Activated T-helper 17 cell treated with anti-CD3 and anti-CD28 coated beads, Interleukin-2, amount 50 U/mL, for 72 hours (primary cell): ENCODE data around the gene ADARB2. TPM values are rescaled to one million over a fixed set of nuclear protein-coding genes. Genes with fewer than 3 reads are reported as not detected.

Source experiments
- ATAC-seq: fragments of 150-1000 bp; cut with Tn5 transposase; replicated peaks from 2 replicates; pipeline ENCODE4 v1.10.0; 2021; ENCODE audit warnings: mild to moderate bottlenecking, moderate library complexity
- H3K27ac Mint-ChIP-seq: one replicate; pipeline ENCODE4 v1.8.0; 2022; ENCODE audit warnings: mixed read lengths
- H3K27me3 Mint-ChIP-seq: one replicate; pipeline ENCODE4 v1.8.0; 2022; ENCODE audit warnings: mixed read lengths
- H3K36me3 Mint-ChIP-seq: one replicate; pipeline ENCODE4 v1.8.0; 2022; ENCODE audit warnings: low read depth, mild to moderate bottlenecking, mixed read lengths
- H3K4me1 Mint-ChIP-seq: one replicate; pipeline ENCODE4 v1.8.0; 2022; ENCODE audit warnings: mixed read lengths
- H3K4me3 Mint-ChIP-seq: one replicate; pipeline ENCODE4 v1.8.0; 2022; ENCODE audit warnings: mild to moderate bottlenecking, mixed read lengths
- H3K9me3 Mint-ChIP-seq: one replicate; pipeline ENCODE4 v1.8.0; 2022; ENCODE audit warnings: mixed read lengths
- total RNA-seq, 2 donors: library from RNA; stranded (reverse); gene quantifications; one replicate each; pipeline ENCODE4 v1.2.3, GENCODE V29; 2022

ADARB2 gene
- total RNA-seq, 2 donors from 2014 or later, result not detected

DNA sequence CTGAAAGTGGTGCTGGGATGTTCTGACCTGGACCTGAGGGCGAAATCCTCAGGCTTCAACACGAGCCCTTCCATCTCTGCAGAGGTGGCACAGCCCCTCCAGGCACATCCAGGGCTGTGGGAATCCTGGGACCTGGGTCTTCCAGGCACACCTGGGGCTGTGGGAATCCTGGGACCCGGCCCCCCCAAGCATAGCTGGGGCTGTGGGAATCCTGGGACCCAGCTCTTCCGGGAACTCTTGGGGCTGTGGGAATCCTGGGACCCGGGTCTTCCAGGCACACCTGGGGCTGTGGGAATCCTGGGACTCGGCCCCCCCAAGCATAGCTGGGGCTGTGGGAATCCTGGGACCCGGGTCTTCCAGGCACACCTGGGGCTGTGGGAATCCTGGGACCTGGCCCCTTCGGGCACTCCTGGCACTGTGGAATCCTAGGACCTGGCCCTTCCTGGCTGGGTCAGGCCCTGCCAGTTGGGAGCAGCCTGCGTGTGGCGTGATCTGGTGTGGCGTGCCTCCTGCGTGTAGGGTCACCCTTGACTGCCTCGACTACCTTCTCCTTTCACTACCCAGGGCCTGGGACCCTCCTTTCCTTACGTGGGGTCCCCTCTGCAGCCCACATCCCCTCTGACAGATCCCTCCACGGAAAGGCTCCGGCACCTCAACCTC is 557.1 kb downstream of the ADARB2 start:
- no peak for ATAC-seq
- no peaks in the 10 kb centered on the region for H3K9me3 Mint-ChIP-seq
- no peaks in the 10 kb centered on the region for H3K4me1 Mint-ChIP-seq
- no peak overlapping the region for H3K27ac Mint-ChIP-seq
- H3K36me3 Mint-ChIP-seq, result no peaks in the 10 kb centered on the region
- peaks cover 11% of the 10 kb centered on the region for H3K27me3 Mint-ChIP-seq
- no peak overlapping the region for H3K4me3 Mint-ChIP-seq

DNA sequence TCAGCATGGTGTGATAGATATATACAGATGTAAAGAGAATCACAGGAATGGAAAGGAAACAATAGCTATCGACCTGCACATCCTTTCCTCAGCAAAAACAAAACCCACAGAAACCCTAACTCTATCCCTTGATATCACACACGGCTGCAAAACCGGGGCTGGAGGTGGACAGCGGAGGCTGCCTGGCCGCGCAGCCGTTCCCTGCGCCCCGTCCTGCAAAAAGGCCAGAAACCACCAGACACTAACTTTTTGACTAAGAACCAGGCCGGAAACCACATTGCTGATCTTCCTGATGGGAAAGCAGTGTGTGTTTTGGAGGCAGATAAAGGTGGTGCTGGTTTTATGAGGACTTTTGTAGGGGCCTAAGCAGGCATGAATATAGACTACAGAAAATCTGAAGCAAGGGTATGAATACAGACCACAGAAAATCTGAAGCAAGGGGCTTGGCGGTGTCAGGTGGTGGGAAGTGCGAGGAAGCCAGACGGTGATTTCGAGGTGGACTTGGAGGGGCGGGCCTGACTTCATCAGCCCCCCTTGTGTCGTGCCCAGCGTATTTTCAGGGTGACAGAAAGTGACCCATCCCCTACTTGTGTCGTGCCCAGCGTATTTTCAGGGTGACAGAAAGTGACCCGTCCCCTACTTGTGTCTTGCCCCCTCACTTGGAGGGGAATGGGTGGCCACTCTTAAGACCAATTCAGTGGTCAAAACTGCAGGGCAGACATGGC is 557.8 kb downstream of the ADARB2 start:
- ATAC-seq, result no peak
- Mint-ChIP-seq H3K4me3 (no peak overlapping the region), H3K27ac (no peak overlapping the region), H3K9me3 (no peaks in the 10 kb centered on the region), H3K36me3 (no peaks in the 10 kb centered on the region), H3K4me1 (no peaks in the 10 kb centered on the region), H3K27me3 (peaks cover 11% of the 10 kb centered on the region)

DNA sequence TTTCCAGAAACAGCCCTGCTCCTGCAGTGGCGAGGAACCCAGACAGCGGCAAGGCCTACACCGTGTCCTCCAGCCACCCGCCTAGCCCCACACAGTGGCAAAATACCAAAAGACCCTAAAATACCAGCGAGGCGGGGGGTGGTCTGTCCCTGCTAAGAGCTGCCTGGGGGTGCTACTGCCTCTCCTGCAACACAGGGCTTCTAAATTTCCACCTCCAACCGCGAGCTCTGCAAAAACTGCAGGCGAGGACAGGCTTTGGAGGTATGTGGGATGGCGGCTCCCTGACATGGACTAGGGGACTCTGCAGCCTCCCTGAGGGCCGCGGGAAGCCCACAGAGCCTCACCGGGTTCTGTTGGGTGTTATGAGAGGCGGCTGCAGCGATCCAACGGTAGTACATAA is 558.8 kb downstream of the ADARB2 start:
- Mint-ChIP-seq H3K4me1 (no peaks in the 10 kb centered on the region), H3K27ac (no peak overlapping the region), H3K9me3 (no peaks in the 10 kb centered on the region), H3K36me3 (no peaks in the 10 kb centered on the region), H3K4me3 (no peak overlapping the region), H3K27me3 (peaks cover 9% of the 10 kb centered on the region)
- ATAC-seq, result no peak

DNA sequence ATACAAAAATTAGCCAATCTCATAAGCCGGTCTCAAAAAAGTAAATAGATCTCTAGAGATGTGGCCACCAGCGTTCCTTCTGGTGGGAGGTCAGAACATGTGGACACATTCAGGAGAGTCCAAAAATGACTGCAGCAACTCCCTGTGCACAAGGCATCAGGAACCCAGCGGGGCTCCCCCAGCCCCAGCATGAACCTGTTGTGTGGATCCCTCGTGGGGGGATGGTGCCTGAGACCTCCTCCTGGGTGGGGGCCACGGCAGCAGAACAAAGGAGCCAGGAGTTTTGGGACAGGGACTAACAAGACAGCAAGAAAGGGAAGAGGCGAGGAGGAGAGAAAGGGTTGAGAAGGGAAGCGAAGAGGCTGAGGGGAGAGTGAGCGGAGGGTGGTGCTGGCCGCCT is 559.4 kb downstream of the ADARB2 start:
- Mint-ChIP-seq H3K9me3 (no peaks in the 10 kb centered on the region), H3K4me3 (no peak overlapping the region), H3K4me1 (no peaks in the 10 kb centered on the region), H3K27ac (no peak overlapping the region), H3K27me3 (peaks cover 7% of the 10 kb centered on the region), H3K36me3 (no peaks in the 10 kb centered on the region)
- no peak for ATAC-seq

DNA sequence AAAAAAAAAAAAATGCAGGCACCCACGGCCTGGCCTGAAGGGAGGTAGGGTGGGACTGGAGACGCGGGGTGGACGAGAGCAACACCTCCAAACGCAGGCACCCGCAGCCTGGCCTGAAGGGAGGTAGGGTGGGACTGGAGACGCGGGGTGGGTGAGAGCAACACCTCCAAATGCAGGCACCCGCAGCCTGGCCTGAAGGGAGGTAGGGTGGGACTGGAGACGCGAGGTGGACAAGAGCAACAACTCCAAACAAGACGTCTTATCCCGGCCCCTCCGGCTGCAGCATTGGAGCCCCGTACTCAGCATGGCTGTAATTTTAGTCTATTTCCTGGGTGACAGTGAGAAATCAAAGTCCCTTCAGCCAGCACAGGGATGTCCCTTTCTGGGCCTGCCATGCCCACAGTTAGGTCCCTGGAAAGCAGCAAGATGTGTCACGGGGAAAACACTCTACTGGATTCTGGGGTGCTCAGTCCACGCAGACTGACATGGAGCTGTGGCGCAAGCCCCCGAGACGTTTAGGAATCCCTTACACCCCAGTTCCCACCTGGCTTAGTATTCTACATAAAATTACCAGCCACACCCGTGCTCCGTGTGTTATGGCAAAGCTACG is 561.3 kb downstream of the ADARB2 start:
- Mint-ChIP-seq H3K9me3 (no peaks in the 10 kb centered on the region), H3K27me3 (peaks cover 7% of the 10 kb centered on the region), H3K36me3 (no peaks in the 10 kb centered on the region), H3K4me3 (no peak overlapping the region), H3K4me1 (no peaks in the 10 kb centered on the region), H3K27ac (no peak overlapping the region)
- no peak for ATAC-seq

DNA sequence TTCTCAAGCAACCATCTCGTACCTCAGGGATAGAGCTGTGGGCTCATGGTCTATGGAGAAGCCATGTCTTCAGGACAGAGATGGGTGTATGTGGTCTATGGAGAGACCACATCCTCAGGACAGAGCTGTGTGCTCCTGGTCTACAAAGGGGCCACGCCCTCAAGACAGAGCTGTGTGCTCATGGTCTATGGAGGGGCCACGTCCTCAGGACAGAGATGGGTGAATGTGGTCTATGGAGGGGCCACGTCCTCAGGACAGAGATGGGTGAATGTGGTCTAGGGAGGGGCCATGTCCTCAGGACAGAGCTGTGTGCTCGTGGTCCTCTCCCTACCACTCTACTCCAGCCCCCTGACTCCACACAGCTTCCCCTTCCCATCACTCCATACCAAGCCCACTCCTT is 563.3 kb downstream of the ADARB2 start:
- no peaks in the 10 kb centered on the region for H3K9me3 Mint-ChIP-seq
- no peak overlapping the region for H3K4me3 Mint-ChIP-seq
- H3K36me3 Mint-ChIP-seq, result no peaks in the 10 kb centered on the region
- no peaks in the 10 kb centered on the region for H3K27me3 Mint-ChIP-seq
- ATAC-seq, result peak; percentile 31
- H3K4me1 Mint-ChIP-seq, result no peaks in the 10 kb centered on the region
- no peak overlapping the region for H3K27ac Mint-ChIP-seq

DNA sequence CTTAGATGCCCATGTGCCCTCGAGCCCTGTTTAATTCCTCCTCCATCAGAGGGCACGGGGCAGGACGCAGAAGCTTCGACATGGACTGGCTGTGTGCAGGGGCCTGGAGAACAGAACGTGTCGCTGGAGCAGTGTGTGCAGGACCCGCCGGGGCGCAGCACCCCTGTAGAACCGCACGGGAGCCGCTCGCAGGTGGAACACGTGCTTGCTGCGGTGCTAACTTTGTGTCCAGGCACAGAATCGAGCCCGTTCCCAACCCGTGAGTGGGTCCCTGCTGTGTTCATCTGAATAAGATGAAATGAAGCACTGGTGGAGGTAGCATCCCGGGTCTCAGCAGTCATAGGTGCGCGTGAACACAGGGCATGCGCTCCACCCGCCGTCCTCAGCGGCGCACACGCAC is 564.2 kb downstream of the ADARB2 start:
- H3K27me3 Mint-ChIP-seq, result peaks cover under 1% of the 10 kb centered on the region
- H3K4me1 Mint-ChIP-seq, result no peaks in the 10 kb centered on the region
- no peak overlapping the region for H3K27ac Mint-ChIP-seq
- no peak overlapping the region for H3K4me3 Mint-ChIP-seq
- H3K36me3 Mint-ChIP-seq, result no peaks in the 10 kb centered on the region
- ATAC-seq, result no peak
- no peaks in the 10 kb centered on the region for H3K9me3 Mint-ChIP-seq

DNA sequence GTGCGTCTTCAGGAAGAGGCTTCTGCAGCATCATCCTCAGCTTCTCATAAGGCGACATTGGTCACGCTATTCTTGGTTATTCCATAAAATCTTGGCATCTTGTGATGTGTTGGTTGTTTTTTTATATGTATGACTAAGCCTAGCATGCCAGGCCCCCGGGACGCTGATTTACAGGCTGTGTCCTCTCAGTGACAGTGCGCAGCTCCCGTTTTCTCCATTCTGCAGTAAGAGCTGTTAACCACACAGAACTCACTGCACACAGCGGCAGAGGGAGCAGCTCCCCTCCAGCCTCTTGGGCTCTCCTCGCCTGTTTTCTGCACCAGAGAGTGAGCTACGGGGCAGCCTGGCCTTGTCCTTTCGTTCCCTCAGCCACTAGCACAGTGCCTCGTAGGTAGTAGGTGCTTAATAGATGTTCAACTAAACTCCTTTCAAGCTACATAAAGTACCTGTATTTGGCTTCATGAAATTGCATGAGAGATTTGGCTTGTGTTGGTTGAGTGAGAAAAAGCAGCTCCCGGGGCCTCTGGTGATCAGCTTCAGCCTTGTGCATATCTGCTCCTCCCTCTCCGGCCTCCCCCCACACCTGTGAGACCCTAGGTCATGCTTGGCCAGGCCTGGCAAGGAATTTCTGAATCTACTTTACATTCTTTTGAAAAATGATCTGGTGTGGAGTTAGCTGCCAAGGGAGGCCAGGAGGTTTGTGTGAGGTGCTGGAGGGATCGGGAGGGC is 564.9 kb downstream of the ADARB2 start:
- no peaks in the 10 kb centered on the region for H3K36me3 Mint-ChIP-seq
- H3K4me1 Mint-ChIP-seq, result no peaks in the 10 kb centered on the region
- H3K27me3 Mint-ChIP-seq, result peaks cover 7% of the 10 kb centered on the region
- no peak for ATAC-seq
- no peak overlapping the region for H3K27ac Mint-ChIP-seq
- H3K9me3 Mint-ChIP-seq, result no peaks in the 10 kb centered on the region
- no peak overlapping the region for H3K4me3 Mint-ChIP-seq

DNA sequence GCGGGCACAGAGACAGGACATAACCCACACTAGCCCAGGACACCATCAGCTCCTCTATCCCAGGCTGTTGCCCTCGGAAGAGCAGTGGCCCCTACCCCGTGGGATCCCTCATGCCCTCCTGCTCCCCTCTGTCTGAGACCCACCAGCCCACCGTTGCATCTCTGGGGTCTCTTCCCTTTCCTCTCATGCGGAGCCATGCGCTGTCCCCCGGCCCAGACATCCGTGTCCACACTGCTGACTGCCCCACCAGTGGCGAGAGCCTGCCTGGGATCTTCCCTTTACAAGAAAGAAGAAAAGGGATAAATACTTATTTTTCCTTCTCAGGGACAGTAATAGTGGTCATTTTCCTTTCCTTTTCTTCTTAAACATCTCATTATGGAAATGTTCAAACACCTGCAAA is 565.7 kb downstream of the ADARB2 start:
- Mint-ChIP-seq H3K4me1 (no peaks in the 10 kb centered on the region), H3K4me3 (no peak overlapping the region), H3K9me3 (no peaks in the 10 kb centered on the region), H3K36me3 (no peaks in the 10 kb centered on the region), H3K27me3 (peaks cover 9% of the 10 kb centered on the region), H3K27ac (no peak overlapping the region)
- no peak for ATAC-seq

DNA sequence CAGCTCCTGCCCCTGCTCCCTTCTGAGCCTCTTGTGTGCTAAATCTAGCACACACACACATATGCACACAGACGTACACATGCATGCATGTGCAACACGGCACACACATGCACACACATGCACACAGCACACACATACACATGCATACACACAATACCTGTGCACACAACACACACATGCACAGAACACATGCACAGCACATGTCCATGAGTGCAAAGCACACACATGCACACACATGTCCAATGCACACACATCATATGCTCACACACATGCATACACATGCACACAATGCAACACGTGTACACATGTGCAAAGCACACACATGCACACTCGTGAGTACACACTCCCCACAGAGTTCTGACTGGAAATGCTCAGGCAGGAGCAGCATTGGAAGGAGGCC is 566.1 kb downstream of the ADARB2 start:
- Mint-ChIP-seq H3K36me3 (no peaks in the 10 kb centered on the region), H3K4me1 (no peaks in the 10 kb centered on the region), H3K9me3 (no peaks in the 10 kb centered on the region), H3K27ac (no peak overlapping the region), H3K27me3 (peaks cover 9% of the 10 kb centered on the region), H3K4me3 (no peak overlapping the region)
- ATAC-seq, result no peak

DNA sequence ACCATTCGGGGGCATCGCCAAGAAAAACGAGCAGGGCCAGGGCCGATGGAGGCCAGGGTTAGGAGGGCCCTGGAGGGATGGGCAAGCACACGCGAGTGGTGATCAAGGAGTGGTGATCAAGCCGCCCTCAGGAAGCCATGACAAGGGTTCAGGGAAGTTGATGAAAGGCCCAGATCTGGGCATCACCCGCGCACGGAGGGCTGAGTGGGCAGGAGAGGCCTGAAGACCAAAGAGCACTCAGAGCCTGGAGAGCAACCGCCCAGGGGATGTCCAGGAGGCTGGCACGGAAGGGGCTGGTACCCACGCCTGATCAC is 566.5 kb downstream of the ADARB2 start:
- Mint-ChIP-seq H3K27me3 (peaks cover 9% of the 10 kb centered on the region), H3K4me3 (no peak overlapping the region), H3K27ac (no peak overlapping the region), H3K9me3 (no peaks in the 10 kb centered on the region), H3K4me1 (no peaks in the 10 kb centered on the region), H3K36me3 (no peaks in the 10 kb centered on the region)
- no peak for ATAC-seq

DNA sequence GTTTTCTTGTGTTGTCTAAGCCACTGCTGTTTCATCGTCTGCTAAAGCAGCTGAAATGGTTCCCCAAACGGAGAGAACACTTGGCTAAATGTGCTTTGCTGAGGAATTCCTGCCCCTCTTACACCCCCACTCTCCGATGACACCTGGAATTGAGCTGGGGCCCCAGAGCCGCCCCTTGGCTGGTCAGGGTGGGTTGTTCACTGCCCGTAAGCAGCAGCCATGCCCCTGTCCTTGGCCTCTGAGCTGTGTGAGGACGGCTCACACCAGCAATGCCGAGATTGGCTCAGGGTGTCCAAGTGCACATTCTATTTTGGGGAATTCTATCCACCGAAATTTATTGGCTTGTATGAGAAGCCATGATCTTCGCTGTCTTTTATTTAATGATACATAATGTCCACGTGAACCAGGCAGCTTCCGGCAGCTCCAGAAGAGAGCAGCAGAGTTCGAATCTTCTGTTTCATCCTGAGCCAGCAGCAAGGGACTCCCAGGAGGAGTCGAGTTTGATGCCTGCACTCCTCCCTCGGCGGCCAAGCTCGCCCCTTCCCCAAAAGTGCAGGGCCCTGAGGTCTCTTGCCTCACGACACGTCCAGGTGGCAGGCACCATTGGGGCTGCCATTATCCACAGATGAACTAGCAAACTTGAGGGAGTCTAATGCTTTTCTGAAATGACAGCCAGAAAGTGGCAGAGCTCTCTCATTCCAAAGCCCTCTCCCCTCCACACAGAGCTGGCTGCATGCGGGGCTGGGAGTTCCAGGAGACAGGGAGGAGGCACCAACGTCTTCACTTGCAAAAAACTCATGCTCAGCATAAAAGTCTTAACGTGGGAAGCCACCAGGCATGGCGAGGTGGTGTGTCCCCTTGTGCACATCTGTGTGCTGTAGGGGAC is 567.1 kb downstream of the ADARB2 start:
- Mint-ChIP-seq H3K4me3 (no peak overlapping the region), H3K9me3 (no peaks in the 10 kb centered on the region), H3K27ac (no peak overlapping the region), H3K27me3 (peaks cover 9% of the 10 kb centered on the region), H3K4me1 (no peaks in the 10 kb centered on the region), H3K36me3 (no peaks in the 10 kb centered on the region)
- ATAC-seq, result no peak

DNA sequence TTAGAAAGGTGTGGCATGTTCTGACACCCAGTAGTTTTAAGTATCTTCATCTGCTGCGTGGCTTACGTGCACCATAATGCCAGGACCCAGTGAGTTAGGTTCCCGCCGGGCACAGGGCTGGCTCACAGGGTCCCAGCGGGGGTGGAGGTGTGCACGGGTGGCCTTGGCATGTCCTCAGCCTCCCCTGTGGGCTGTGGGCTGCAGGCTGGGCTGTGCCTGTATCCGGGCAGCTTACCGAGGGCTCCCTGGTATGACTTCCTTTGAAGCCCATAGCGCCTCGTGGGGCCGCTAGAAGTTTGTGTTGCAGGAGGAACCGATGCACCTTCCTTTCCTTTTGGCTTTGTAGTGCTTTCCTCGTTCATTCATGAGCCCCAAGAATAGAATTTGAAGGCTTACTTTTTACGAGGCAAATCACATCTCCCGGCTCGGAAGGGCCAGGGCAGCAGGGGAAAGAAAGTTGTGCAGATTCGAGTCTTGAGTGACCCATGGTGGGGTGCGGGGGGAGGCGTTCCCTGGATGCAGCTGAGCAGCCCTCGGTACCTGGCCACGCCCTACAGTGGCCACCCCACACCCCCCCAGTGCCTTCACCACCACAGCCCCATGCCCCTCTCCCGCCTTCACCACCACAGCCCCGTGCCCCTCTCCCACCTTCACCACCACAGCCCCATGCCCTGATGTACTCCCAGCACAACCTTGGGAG is 568.0 kb downstream of the ADARB2 start:
- peaks cover 9% of the 10 kb centered on the region for H3K27me3 Mint-ChIP-seq
- no peaks in the 10 kb centered on the region for H3K9me3 Mint-ChIP-seq
- H3K36me3 Mint-ChIP-seq, result no peaks in the 10 kb centered on the region
- no peak for ATAC-seq
- H3K27ac Mint-ChIP-seq, result no peak overlapping the region
- no peaks in the 10 kb centered on the region for H3K4me1 Mint-ChIP-seq
- H3K4me3 Mint-ChIP-seq, result no peak overlapping the region

DNA sequence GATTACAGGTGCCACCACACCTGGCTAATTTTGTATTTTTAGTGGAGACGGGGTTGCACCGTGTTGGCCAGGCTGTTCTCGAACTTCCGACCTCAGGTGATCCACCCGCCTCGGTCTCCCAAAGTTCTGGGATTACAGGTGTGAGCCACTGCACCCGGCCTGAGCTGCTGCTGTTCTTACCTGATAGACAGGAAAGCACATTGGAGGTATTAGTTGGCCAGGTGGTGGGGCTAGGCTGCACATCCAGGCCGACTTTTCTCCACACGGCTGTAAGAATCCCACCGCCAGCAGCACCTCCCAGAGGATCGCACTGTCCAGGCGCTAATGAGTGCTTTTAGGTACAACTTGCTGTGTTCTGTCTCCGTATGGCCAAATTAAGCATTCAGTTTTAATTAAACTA is 568.6 kb downstream of the ADARB2 start:
- no peak for ATAC-seq
- H3K4me3 Mint-ChIP-seq, result no peak overlapping the region
- no peaks in the 10 kb centered on the region for H3K36me3 Mint-ChIP-seq
- no peak overlapping the region for H3K27ac Mint-ChIP-seq
- peaks cover 9% of the 10 kb centered on the region for H3K27me3 Mint-ChIP-seq
- no peaks in the 10 kb centered on the region for H3K9me3 Mint-ChIP-seq
- no peaks in the 10 kb centered on the region for H3K4me1 Mint-ChIP-seq
